ENCODE data around the gene FAM107B. TPM values are rescaled to one million over a fixed set of nuclear protein-coding genes. Genes with fewer than 3 reads are reported as not detected.

The FAM107B gene
- total and polyA plus RNA-seq, 4 donors: 24.9 to 58.1 (median 30.9) TPM

GRCh38 chr10:14543904-14544210, 230.8 kb downstream of the FAM107B start:
- no peak for DNase-seq (ENCODE audit: low spot score)
- H3K27ac ChIP-seq (ENCODE audit: low read depth in 1 of 2, low read length in 2 of 2): peak overlapping the region; percentile 75 to 85

GRCh38 chr10:14543046-14543903, 231.4 kb downstream of the FAM107B start:
- no peak for DNase-seq (ENCODE audit: low spot score)
- TF ChIP-seq CTCF (IDR thresholded peaks at IDR 0.05; ENCODE audit: low read depth, low read length, missing input control) (peak; percentile 48), RAD21 (IDR thresholded peaks at IDR 0.05) (peak; percentile 82 to 84), YY1 (IDR thresholded peaks at IDR 0.05) (peak; percentile 33), JUND (IDR thresholded peaks at IDR 0.05) (no peak), HNF4G (IDR thresholded peaks at IDR 0.05) (no peak), ZBTB33 (IDR thresholded peaks at IDR 0.05) (no peak), REST (IDR thresholded peaks at IDR 0.05) (peak; percentile 31), EGR1 (IDR thresholded peaks at IDR 0.05; ENCODE audit: low read depth in 2 of 2) (no peak), FOXA2 (IDR thresholded peaks at IDR 0.05) (no peak), HNF4A (conservative IDR thresholded peaks at IDR 0.05) (peak; percentile 53 to 58), RXRA (IDR thresholded peaks at IDR 0.05) (peak in 1 of 2 donors; percentile 26), MAX (IDR thresholded peaks at IDR 0.05) (no peak), GABPA (IDR thresholded peaks at IDR 0.05 in 1 of 2, conservative IDR thresholded peaks at IDR 0.05 in 1 of 2) (no peak), TAF1 (conservative IDR thresholded peaks at IDR 0.05) (no peak), ATF3 (IDR thresholded peaks at IDR 0.05) (no peak), SP1 (IDR thresholded peaks at IDR 0.05) (peak; percentile 37), NR2F2 (IDR thresholded peaks at IDR 0.05) (no peak), FOXA1 (IDR thresholded peaks at IDR 0.05) (no peak)
- WGBS: 10% methylated on average over 11 of the region's 11 CpGs
- H3K4me1 ChIP-seq (ENCODE audit: control insufficient read depth in 4 of 4, insufficient read depth in 4 of 4, low read length in 3 of 4): peaks cover 4 to 28% (median 19%) of the 10 kb centered on the region in 4 donors
- H3K4me3 ChIP-seq (ENCODE audit: low read depth in 1 of 3, low read length in 3 of 3): no peak overlapping the region
- peaks cover 0 to 16% (median 5%) of the 10 kb centered on the region in 4 donors for H3K36me3 ChIP-seq (ENCODE audit: control insufficient read depth in 4 of 4, insufficient read depth in 3 of 4, low read depth in 1 of 4, low read length in 3 of 4)
- peak overlapping the region; percentile 75 to 85 for H3K27ac ChIP-seq (ENCODE audit: low read depth in 1 of 2, low read length in 2 of 2)
- peak overlapping the region; percentile 61 to 71 for H3K9ac ChIP-seq (ENCODE audit: low read depth in 1 of 2, low read length in 2 of 2)
- no peaks in the 10 kb centered on the region for H3K27me3 ChIP-seq (ENCODE audit: control insufficient read depth in 4 of 4, insufficient read depth in 4 of 4, low read length in 3 of 4)
- no peaks in the 10 kb centered on the region for H3K9me3 ChIP-seq (ENCODE audit: control insufficient read depth in 4 of 4, low read length in 3 of 4)

More at GRCh38 chr10:14543904-14544210, 230.8 kb downstream of the FAM107B start:
- WGBS: 75% methylated on average over 3 of the region's 3 CpGs
- H3K36me3 ChIP-seq (ENCODE audit: control insufficient read depth in 4 of 4, insufficient read depth in 3 of 4, low read depth in 1 of 4, low read length in 3 of 4): peaks cover 0 to 15% (median 7%) of the 10 kb centered on the region in 4 donors
- H3K9ac ChIP-seq (ENCODE audit: low read depth in 1 of 2, low read length in 2 of 2): peak overlapping the region in 1 of 2 donors; percentile 30
- H3K4me3 ChIP-seq (ENCODE audit: low read depth in 1 of 3, low read length in 3 of 3): no peak overlapping the region
- H3K4me1 ChIP-seq (ENCODE audit: control insufficient read depth in 4 of 4, insufficient read depth in 4 of 4, low read length in 3 of 4): peaks cover 4 to 28% (median 19%) of the 10 kb centered on the region in 4 donors
- no peaks in the 10 kb centered on the region for H3K27me3 ChIP-seq (ENCODE audit: control insufficient read depth in 4 of 4, insufficient read depth in 4 of 4, low read length in 3 of 4)
- TF ChIP-seq RAD21 (IDR thresholded peaks at IDR 0.05): no peak
- no peak for TF ChIP-seq RXRA (IDR thresholded peaks at IDR 0.05)
- H3K9me3 ChIP-seq (ENCODE audit: control insufficient read depth in 4 of 4, low read length in 3 of 4): no peaks in the 10 kb centered on the region
